OCI-M1 (cell line): ENCODE results near the gene SORL1.
A peak's percentile ranks its signal among the peaks of the same experiment; 100 is the strongest.
"Not testable (repeated sequence)": the region's sequence is repeated elsewhere in the genome, so short reads cannot be mapped to it uniquely, and the experiment has no call there.

Experiments used
- DNase-seq: peaks from one replicate; lab custom pipeline; 2025; lab: John Stamatoyannopoulos, UW

The SORL1 gene, protein sequence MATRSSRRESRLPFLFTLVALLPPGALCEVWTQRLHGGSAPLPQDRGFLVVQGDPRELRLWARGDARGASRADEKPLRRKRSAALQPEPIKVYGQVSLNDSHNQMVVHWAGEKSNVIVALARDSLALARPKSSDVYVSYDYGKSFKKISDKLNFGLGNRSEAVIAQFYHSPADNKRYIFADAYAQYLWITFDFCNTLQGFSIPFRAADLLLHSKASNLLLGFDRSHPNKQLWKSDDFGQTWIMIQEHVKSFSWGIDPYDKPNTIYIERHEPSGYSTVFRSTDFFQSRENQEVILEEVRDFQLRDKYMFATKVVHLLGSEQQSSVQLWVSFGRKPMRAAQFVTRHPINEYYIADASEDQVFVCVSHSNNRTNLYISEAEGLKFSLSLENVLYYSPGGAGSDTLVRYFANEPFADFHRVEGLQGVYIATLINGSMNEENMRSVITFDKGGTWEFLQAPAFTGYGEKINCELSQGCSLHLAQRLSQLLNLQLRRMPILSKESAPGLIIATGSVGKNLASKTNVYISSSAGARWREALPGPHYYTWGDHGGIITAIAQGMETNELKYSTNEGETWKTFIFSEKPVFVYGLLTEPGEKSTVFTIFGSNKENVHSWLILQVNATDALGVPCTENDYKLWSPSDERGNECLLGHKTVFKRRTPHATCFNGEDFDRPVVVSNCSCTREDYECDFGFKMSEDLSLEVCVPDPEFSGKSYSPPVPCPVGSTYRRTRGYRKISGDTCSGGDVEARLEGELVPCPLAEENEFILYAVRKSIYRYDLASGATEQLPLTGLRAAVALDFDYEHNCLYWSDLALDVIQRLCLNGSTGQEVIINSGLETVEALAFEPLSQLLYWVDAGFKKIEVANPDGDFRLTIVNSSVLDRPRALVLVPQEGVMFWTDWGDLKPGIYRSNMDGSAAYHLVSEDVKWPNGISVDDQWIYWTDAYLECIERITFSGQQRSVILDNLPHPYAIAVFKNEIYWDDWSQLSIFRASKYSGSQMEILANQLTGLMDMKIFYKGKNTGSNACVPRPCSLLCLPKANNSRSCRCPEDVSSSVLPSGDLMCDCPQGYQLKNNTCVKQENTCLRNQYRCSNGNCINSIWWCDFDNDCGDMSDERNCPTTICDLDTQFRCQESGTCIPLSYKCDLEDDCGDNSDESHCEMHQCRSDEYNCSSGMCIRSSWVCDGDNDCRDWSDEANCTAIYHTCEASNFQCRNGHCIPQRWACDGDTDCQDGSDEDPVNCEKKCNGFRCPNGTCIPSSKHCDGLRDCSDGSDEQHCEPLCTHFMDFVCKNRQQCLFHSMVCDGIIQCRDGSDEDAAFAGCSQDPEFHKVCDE (N-terminal part only)

DNA sequence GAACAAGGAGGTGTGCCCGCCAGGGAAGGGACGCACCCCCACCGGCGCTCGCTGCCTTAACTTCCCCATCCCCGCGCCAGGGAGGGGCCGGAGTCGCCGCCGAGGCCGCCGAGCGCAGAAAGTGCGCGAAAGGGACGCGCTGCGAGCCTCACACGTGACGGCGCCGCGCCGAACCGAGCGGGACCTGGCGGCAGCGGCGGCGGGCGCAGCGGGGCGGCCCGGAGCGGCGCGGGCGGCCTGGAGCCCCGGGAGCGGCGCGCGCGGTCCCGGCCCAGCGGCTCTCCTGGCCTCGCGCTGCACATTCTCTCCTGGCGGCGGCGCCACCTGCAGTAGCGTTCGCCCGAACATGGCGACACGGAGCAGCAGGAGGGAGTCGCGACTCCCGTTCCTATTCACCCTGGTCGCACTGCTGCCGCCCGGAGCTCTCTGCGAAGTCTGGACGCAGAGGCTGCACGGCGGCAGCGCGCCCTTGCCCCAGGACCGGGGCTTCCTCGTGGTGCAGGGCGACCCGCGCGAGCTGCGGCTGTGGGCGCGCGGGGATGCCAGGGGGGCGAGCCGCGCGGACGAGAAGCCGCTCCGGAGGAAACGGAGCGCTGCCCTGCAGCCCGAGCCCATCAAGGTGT lies at the start of gene SORL1:
SORL1 (plus strand) TSS at position 329 of the 623 bp plus-strand sequence; CDS start at position 347, 18 bp downstream.
- DNase-seq = no peak

DNA sequence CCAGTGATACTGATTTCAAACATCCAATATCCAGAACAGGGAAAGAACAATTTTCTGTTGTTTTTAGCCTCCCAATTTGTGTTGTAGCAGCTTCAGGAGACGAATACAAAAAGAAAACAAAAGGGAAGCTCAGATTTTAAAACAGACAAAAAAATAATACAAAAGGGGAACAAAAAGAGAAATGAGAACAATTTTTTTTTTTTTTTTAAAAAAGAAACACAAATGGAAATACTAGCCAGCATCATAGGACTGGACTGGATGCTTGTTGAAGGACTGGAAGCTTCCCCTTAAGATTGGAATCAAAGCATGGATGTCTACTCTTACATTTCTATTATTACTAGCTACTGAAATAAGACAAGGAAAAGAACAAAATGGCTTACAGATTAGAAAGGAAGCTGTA lies 46.5 kb upstream of the SORL1 start:
- no peak for DNase-seq

DNA sequence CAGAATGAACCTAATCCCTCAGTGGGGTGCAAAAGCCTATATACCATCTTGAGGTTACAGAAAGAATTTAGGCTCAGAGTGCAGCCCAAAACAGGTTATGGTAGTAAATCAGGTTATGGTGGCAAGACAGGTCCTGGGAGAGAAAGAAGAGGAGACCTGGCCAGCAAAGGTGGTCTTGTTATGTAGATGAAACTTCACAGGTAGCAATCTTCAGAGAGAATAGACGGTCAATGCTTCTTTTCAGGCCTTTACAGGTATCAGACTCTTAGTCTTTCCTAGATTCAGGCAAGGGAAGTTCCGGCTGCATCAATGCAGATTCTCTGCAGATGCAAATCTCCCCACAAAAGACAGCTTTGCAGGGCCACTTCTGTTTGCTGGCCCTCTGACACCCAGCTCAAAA lies 45.8 kb upstream of the SORL1 start:
- no peak for DNase-seq

DNA sequence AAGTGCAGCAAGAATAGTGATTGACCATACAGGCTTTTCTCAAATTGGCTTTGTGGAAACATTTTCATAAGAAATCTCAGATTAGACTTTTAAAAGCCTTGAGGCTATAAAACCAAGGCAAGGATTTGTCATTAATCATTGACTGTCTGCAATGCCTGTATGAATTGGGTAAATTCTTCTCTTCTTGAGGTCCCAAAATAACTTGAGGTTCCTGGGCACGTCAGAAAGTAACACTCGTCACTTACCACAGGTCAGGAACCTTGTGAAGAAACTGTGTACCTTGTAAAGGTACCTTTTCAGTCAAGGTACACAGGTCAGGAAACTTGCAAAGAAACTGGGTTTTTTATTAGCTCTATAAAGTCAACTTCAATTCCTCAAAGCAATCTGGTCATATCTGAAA lies 43.3 kb upstream of the SORL1 start:
- no peak for DNase-seq

DNA sequence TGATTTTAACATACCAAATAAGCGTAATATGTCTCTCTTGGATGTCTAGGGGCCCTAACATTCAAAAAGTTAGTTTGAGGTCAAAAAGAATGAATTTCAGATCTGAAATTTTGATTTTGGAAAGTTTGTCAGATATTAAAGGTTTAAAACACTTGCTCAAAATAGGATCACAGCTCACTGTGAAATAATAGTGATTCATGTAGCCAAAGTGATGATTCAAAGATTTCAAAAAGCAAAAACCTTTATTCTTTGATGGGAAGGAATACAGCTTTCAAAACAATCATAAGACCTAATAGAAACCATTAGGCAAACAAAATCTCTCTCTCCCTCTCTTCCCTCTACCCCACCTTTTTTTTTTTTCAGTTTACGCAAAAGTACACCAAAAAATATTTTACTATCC lies 42.1 kb upstream of the SORL1 start:
- not testable (repeated sequence) for DNase-seq

DNA sequence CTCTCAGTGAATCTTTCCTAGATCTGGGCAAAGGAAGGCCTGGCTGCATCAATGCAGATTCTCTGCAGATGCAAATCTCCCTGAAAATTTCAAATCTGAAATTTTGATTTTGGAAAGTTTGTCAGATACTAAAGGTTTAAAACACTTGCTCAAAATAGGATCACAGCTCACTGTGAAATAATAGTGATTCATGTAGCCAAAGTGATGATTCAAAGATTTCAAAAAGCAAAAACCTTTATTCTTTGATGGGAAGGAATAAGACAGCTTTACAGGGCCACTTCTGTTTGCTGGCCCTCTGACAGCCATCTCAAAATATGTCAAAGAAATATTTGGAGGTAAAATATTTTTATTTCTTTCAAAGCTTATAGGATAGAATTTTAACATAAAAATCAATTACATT lies 40.8 kb upstream of the SORL1 start:
- not testable (repeated sequence) for DNase-seq

DNA sequence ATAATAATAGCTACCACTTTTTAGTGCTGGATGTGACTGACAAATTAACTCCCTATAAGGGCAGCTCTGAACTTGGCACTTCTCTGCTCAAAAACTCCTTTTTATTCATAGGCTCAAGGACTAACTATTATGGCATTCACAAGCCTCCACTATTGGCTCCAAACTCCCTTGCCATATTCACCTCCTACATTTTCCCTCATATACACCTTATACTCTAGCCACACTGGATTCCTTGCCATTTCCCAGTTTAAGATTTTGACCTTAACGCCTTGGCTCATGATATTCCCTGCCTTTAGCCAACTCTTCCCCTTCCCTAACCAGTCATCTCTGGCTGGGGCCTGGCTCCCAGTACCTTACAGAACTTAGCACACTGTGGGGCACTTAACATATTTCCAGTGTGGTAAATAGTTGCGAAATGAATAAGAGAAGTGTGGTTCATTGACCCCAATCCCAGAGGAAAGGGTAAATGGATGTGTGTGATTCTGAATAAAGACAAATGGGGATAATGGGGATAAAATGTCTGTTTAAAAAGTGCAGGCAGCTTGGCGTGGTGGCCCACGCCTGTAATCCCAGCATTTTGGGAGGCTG lies 40.0 kb upstream of the SORL1 start:
- DNase-seq = no peak

DNA sequence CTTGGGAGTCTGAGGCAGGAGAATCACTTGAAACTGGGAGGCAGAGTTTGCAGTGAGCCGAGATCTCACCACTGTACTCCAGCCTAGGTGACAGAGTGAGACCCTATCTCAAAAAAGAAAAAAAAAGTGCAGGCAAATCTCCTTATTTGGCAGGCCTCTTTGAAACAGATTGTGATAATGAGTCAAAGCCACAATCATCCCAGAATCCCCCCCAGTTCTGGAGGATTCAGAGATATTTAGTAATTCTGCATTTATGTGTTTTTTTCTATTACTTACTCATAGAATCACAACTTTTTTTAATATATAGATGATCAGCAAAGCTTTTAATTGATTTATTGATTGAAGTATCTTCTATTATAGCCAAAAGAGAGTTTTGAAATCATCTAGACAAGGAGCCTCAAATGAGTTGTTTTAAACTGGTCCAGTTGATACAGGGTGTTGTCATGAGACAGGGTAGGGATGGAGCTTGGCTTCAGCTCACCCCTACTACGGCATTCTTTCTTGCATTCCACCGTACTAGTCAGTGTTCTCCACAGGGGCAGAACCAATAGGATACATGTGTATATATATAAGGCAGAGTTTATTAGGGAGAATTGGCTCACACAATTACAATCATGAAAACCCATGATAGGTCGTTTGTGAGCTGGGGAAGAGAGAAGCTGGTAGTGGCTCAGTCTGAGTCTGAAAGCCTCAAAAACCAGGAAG lies 39.3 kb upstream of the SORL1 start:
- DNase-seq = no peak

DNA sequence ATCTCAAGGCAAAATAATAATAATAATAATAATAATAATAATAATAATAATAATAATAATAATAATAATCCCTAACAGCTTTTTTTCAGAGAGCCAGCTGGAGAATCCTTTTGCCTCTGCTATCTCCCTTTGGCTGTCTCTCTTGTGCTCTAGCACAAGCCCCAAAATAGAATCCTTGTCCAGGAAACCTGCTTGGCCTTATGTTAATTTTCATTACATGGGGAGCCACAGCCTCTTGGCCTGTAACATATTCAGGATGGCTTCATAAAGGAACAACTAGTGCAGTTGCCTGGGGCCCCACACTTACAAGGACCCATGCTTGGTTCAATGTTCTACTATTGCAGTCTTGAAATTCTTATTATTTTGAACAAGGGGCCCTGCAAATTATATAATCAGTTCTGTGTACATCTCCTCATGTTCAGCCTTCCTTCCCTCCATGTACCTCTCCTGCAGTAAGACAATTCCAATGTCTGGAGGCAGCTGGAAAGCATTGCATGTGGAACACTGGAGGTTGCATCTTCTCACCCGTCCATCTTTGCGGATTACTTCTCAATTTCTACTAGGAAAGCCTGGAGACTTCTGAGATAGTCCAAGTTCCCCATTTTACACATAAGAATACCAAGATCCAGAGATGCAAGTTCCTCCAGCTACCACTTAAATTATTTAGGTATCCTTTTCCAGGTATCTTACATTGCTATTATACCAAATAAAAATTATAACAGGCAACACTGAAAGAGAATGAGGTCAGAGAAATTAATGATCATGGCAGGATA lies 37.8 kb upstream of the SORL1 start:
- DNase-seq = no peak

DNA sequence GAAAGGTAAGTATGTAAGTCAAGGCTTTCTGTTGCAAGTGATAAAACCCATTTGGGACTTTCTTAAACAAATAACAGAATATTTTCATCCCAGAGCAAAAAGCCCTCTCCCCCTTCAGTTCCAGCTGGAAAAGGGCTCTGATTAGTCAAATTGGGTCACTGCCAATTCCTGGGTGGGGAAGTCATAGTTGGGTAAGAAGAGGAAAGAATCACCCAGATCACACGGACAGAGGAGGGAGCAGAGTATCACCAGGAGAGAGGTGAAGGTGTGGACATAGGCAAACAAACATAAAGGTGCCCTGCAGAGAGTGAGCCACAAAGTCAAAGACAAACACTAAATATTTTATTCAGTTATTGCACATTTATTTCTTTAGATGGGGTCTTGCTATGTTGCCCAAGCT lies 36.3 kb upstream of the SORL1 start:
- DNase-seq = no peak

DNA sequence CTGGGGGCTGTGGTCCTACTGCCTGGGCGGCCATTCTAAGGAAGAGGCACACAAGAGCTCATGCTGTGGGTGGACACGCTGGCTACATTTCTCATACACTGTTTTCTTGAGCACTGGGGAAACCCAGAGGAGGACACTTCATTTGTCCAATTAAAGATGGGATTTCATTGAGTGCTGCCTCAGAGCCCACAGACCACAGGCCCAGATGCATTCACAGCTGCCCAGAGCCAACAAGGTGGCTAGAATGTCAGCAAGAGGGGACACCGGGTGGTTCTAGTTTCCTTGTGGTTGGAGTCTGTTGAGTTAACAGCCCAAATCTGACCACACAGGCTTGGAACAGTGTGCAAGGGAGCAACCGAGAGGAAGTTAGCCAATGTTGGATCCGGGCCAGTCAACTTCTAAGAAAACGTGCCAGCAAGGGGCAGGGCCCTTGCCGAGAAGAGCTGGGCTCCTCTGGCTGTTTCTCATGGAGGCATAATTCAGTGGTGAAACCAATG lies 35.0 kb upstream of the SORL1 start:
- peak; percentile 98 for DNase-seq

DNA sequence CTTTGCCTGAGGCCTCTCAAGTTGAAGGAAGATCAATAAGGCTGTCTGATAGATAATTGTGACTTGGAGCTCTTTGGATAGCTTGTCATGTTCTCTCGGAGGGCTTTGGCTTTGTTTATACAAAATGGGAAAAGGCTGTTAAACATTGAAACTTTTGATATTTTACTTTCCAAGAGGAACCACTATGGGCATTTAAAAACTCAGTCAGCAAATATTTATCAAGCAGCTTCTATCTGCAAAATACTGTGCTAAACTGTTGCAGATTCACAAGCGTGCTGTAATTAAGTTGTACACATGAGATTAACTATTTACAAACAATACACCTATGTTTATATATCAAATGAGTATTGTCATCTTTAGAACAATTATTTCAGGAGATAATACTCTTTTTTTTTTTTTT lies 34.5 kb upstream of the SORL1 start:
- no peak for DNase-seq

DNA sequence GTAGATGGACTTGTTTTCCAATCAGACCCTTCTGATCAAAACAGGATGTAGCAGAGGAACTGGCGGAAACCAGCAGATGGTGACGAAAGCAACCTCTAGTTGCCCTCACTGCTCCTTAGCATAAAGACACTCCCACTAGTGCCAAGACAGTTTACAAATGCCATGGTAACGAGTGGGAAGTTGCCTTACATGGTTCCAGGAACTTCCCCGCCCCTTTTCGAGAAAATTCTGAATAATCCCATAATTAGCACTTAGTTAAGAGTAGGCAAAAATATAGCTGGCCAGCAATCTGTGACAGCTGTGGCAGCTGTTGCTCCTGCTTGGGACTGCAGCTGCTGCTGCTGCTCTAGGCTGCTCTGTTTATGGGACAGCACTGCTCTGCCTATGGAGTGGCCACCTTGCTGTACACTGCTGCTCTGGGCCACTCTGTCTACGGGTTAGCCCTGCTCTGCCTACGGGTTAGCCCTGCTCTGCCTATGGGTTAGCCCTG lies 33.4 kb upstream of the SORL1 start:
- DNase-seq = peak; percentile 16

DNA sequence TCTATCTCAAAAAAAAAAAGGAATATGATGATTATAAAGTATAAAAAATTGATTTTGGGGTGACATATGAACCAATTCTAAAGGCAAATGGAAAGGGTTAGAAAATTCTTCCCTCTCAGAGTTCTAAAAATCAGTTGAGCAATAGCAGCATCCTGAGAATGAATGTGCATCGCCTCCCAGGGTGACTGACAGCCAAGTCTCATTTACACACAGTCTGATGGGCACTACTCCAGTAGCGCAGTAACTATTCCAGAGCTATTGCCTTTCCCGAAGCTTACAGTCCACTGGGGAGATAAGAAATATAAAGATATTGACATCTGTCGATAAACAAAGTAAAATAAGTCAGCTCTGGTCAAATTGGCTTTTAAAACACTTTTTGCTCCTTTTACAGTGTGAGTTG lies 32.3 kb upstream of the SORL1 start:
- DNase-seq = no peak

DNA sequence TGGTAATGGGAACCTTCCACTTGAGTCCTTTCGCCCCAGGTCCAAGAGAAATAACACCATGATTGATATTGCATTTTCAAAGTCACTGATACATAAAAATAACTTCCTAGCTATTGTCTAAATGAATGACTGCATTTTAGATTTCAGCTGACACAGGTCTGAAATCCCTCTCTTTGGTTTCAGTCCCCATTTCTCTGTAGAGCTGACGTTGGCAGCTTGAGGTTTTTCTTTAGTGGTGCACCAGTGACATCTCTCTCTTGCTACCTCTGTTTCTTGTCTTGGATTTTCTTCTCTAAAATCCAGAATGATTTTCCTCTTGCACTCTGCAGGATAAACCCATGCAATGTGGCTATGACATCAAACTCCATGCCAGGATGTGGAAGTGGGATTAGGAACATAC lies 31.7 kb upstream of the SORL1 start:
- DNase-seq = no peak

DNA sequence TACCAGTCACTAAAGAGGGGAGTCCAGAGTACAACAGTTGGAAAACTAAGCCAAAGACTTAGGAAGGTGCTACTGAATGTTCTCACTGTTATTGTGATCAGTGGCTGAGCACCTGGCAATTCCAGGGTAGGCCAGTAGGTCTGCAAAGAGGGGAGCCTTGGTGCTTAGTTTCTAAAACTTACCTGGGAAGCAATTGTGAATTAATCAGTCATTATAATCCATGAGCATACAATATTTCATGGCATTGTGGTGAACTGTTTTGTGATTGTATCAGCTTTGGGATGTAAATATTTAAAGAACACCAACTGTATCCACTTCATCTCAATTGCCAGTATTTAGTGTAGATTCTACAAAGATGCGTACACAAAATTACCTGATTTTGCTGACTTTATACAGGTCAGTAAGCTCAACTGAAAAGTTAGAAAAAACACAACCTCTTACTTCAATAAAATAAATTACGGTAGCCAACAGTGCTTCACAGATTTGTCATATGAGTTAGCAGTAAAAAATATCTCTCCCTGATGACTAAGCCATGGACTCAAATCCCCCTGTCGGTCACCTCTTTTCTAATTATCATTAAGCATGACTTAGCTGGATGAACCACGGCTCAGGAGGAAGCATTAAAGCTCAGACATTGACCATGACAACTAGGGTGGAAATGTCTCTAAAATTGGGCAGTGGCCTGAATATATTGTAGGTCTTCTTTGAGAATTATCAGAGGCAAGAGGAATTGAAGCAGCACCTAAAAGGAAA lies 30.8 kb upstream of the SORL1 start:
- peak; percentile 32 for DNase-seq

DNA sequence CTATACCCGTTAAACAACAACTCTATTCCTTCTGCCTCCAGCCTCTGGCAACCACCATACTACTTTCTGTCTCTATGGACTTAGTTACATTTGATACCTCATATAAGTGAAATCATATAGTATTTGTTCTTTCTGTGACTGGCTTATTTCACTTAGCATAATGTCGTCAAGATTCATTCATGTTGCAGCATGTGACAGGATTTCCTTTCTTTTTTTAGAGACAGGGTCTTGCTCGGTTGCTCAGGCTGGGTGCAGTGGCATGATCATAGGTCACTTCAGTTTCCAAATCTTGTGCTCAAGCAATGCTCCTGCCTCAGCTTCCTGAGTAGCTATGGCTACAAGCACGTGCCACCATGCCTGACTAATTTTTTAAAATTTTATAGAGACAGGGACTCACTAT lies 29.4 kb upstream of the SORL1 start:
- DNase-seq = no peak

DNA sequence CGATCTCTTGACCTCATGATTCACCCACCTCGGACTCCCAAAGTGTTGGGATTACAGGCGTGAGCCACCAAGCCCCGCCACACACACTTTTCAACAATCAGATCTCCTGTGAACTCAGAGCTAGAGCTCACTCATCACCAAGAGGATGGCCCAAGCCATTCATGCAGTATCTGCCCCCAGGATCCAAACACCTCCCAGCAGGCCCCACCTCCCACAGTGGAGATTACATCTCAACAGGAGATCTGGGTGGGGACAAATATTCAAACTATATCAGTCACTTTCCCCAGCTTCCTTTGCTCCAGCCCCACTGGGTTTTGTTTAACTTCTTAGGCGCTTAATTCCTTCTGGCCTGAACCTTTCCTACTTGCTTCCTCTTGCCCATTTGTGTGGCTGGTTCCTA lies 26.3 kb upstream of the SORL1 start:
- no peak for DNase-seq
